ENCODE data around the gene WWC1.

The WWC1 gene

DNA sequence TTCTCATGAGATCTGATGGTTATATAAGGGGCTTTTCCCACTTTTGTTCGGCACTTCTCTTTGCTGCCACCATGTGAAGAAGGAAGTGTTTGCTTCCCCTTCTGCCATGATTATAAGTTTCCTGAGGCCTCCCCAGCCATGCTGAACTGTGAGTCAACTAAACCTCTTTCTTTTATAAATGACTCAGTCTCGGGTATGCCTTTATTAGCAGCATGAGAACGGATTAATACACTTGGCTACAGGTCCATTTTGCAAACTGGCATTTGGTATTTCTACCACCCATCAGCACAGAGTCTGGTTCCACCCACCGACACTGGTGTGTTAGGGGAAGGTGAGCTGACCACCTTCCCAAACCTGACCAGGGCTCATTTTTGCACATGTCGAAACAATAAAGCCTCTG, 146.9 kb downstream of the WWC1 start:
- in situ Hi-C loops (cut with HindIII; ENCODE audit: low pct_ligation_motif_present, low sequenced_read_pairs) = no loop called here
- Histone ChIP-seq H3K4me3 (ENCODE audit: low read depth, low read length) (no peak overlapping the region), H3K36me3 (replicated peaks) (no peaks in the 10 kb centered on the region), H3K27me3 (replicated peaks) (no peaks in the 10 kb centered on the region), H3K27ac (no peak overlapping the region)
- TF ChIP-seq, protein P1, sequence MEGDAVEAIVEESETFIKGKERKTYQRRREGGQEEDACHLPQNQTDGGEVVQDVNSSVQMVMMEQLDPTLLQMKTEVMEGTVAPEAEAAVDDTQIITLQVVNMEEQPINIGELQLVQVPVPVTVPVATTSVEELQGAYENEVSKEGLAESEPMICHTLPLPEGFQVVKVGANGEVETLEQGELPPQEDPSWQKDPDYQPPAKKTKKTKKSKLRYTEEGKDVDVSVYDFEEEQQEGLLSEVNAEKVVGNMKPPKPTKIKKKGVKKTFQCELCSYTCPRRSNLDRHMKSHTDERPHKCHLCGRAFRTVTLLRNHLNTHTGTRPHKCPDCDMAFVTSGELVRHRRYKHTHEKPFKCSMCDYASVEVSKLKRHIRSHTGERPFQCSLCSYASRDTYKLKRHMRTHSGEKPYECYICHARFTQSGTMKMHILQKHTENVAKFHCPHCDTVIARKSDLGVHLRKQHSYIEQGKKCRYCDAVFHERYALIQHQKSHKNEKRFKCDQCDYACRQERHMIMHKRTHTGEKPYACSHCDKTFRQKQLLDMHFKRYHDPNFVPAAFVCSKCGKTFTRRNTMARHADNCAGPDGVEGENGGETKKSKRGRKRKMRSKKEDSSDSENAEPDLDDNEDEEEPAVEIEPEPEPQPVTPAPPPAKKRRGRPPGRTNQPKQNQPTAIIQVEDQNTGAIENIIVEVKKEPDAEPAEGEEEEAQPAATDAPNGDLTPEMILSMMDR (IDR thresholded peaks at IDR 0.05; ENCODE audit: low read depth, low read length, missing control alignments) = no peak
- peak; percentile 17 for DNase-seq

DNA sequence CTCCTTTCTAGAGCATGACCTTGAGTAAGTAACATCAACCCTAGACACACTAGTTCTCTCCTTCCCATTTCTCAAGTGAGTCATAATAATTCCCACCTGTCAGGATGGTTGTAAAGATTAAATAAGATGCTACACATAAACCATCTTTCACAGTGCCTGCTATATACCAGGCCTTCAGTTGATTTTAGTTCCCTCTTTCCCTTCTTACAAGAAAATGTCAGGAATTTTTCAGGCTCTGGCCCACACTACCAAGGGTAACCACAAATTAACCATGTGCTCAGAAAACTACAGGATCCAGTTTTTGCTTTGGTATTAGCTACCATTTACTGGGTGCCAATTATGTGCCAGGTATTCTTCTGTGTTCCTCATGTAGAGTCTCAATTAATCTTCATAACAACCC, 152.1 kb downstream of the WWC1 start:
- Histone ChIP-seq H3K4me3 (ENCODE audit: low read depth, low read length) (no peak overlapping the region), H3K36me3 (replicated peaks) (no peaks in the 10 kb centered on the region), H3K27ac (no peak overlapping the region), H3K27me3 (replicated peaks) (no peaks in the 10 kb centered on the region)
- no peak for DNase-seq
- in situ Hi-C loops (cut with HindIII; ENCODE audit: low pct_ligation_motif_present, low sequenced_read_pairs) = no loop called here
- TF ChIP-seq, protein P1 (IDR thresholded peaks at IDR 0.05; ENCODE audit: low read depth, low read length, missing control alignments) = no peak

DNA sequence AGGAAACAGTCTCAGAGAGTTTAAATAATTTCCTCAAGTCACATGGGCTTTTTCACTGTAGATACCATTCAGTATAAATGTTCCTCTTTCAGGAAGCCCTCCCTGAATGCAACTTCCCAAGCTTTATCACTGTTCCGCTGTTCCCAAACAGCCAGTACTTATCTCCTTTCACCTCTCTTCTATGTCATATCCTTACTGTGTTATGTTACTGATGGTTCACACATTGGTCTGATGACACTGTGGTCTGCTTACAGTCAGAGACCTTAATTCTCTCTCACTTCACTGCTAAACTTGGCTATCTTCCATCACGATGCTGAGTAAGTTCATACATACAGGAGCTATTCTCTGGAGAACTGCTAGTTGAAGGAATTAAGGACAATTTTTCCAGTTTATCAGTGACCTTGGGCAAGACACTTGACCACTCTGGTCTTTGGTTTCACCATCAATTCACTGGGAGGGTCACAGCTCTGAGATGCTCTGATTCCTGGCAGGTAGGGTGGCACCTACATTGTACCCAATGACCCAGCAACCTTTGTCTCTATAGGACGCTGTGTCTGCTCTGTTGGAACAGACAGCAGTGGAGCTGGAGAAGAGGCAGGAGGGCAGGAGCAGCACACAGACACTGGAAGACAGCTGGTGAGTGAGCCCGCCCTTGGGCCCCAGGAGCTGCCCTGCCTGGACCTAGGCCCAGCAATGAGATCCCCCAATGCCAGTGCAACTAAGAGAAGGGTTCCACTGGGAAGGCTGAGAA, 152.7 kb downstream of the WWC1 start:
- Histone ChIP-seq H3K27ac (no peak overlapping the region), H3K36me3 (replicated peaks) (no peaks in the 10 kb centered on the region), H3K27me3 (replicated peaks) (no peaks in the 10 kb centered on the region), H3K4me3 (ENCODE audit: low read depth, low read length) (no peak overlapping the region)
- DNase-seq = peak; percentile 35
- in situ Hi-C loops (cut with HindIII; ENCODE audit: low pct_ligation_motif_present, low sequenced_read_pairs) = no loop called here
- TF ChIP-seq, protein P1 (IDR thresholded peaks at IDR 0.05; ENCODE audit: low read depth, low read length, missing control alignments) = no peak

DNA sequence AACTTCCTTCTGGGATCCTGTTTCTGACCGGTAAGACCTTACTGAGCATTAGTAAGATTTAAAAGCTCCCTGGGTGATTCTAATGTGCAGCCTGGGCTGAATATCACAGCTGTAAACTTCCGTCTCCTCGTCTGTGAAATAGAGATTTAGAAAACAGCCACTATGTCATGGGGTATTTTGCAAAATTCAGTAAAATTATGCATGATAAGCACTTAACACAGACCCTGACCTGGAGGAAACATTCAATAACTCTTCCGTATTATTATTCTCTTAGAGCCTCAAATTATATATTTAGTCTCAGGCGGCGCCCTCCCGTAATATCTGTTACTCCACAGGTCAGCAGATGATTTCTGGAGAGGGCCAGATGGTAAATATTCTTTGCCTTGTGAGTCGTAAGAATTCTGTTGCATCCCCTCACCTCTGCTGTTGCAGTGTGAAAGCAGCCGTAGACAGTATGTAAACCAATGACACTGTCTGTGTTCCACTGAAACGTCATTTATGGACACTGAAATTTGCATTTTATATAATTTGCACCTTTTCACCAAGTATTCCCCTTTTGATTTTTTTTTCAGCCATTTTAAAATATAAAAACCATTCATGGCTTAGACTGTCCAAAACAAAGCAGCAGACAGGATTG, 155.7 kb downstream of the WWC1 start:
- H3K27ac ChIP-seq = no peak overlapping the region
- TF ChIP-seq, protein P1 (IDR thresholded peaks at IDR 0.05; ENCODE audit: low read depth, low read length, missing control alignments) = no peak
- H3K36me3 ChIP-seq (replicated peaks) = no peaks in the 10 kb centered on the region
- in situ Hi-C loops (cut with HindIII; ENCODE audit: low pct_ligation_motif_present, low sequenced_read_pairs) = no loop called here
- H3K4me3 ChIP-seq (ENCODE audit: low read depth, low read length) = no peak overlapping the region
- DNase-seq = no peak
- H3K27me3 ChIP-seq (replicated peaks) = no peaks in the 10 kb centered on the region

DNA sequence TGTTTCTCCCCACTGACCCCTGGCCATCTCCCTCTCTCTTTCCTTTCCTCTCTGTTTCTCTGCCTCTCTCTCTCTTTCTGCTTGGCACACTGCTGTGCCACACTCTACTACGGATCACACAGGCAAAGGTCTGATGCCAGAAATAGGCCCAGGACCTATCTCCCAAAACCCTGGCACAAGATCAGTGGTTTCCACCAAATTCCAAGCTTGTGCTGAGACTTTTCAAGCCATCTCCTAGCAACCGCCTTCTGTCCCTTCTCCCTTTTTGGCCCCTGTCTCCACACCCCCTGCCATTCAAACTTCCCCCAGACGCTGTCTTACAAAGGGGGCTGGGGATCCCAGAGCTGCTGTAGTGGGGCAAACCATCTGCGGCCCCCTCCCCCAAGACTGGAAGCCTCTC, 156.4 kb downstream of the WWC1 start:
- no peak overlapping the region for H3K4me3 ChIP-seq (ENCODE audit: low read depth, low read length)
- TF ChIP-seq, protein P1 (IDR thresholded peaks at IDR 0.05; ENCODE audit: low read depth, low read length, missing control alignments) = no peak
- no peaks in the 10 kb centered on the region for H3K27me3 ChIP-seq (replicated peaks)
- H3K27ac ChIP-seq = no peak overlapping the region
- no peak for DNase-seq
- in situ Hi-C loops (cut with HindIII; ENCODE audit: low pct_ligation_motif_present, low sequenced_read_pairs) = no loop called here
- H3K36me3 ChIP-seq (replicated peaks) = no peaks in the 10 kb centered on the region

All from brain microvascular endothelial cell (primary cell).